T-helper 17 cell (primary cell): ENCODE data around the gene SLC22A6. TPM values are rescaled to one million over a fixed set of nuclear protein-coding genes. Genes with fewer than 3 reads are reported as not detected.

Experiments used
- ATAC-seq: fragments of 150-1000 bp; cut with Tn5 transposase; 2 replicates; pipeline ENCODE4 v1.10.0; 2021; ENCODE audit warnings: mild to moderate bottlenecking, moderate library complexity
- DNase-seq, 3 donors: peaks; one replicate each; pipeline versions ENCODE4 v3.0.0 to v3.0.0-alpha.2; 2020 to 2021
- H3K9me3 ChIP-seq: one replicate; pipeline ENCODE4 v1.7.0; 2013; ENCODE audit warnings: low read length, mild to moderate bottlenecking; ENCODE audit not compliant: control insufficient read depth, poor library complexity, severe bottlenecking
- H3K27ac Mint-ChIP-seq: one replicate; pipeline ENCODE4 v1.8.0; 2022; ENCODE audit warnings: mild to moderate bottlenecking, moderate library complexity, mixed read lengths
- H3K27me3 Mint-ChIP-seq: one replicate; pipeline ENCODE4 v1.8.0; 2022; ENCODE audit warnings: mixed read lengths
- H3K36me3 Mint-ChIP-seq: one replicate; pipeline ENCODE4 v1.8.0; 2022; ENCODE audit warnings: low read depth, mixed read lengths
- H3K4me1 Mint-ChIP-seq: one replicate; pipeline ENCODE4 v1.8.0; 2022; ENCODE audit warnings: mild to moderate bottlenecking, mixed read lengths
- H3K4me3 Mint-ChIP-seq: one replicate; pipeline ENCODE4 v1.8.0; 2022; ENCODE audit warnings: mild to moderate bottlenecking, moderate library complexity, mixed read lengths
- total RNA-seq, 4 donors: library from RNA in 2 of 4; stranded (reverse) in 2 of 4; gene quantifications; one replicate each; pipeline ENCODE4 v1.2.3 and lab custom pipeline; 2022 to 2026

The SLC22A6 gene
- total RNA-seq, 2 donors from 2014 or later: not detected

DNA sequence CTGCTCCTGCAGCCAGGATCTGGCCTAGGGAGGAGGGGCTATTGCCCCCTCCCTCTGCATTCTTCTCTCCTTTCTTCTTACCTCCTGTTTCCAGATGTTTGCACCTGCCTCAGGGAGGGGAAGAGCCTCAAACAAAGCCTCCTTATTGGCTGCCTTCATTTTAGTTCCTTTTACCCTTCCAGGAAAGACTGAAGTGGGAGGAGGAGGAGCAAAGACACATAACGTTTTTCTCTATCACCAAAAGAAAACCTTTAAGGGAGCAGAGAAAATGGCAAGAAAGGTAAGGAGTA, 50.3 kb downstream of the SLC22A6 start:
- H3K9me3 ChIP-seq: no peaks in the 10 kb centered on the region
- H3K36me3 Mint-ChIP-seq: peaks cover 4% of the 10 kb centered on the region
- no peak overlapping the region for H3K4me3 Mint-ChIP-seq
- no peak overlapping the region for H3K27ac Mint-ChIP-seq
- ATAC-seq (no peak), DNase-seq (no peak)
- peaks cover 31% of the 10 kb centered on the region for H3K27me3 Mint-ChIP-seq
- no peaks in the 10 kb centered on the region for H3K4me1 Mint-ChIP-seq

DNA sequence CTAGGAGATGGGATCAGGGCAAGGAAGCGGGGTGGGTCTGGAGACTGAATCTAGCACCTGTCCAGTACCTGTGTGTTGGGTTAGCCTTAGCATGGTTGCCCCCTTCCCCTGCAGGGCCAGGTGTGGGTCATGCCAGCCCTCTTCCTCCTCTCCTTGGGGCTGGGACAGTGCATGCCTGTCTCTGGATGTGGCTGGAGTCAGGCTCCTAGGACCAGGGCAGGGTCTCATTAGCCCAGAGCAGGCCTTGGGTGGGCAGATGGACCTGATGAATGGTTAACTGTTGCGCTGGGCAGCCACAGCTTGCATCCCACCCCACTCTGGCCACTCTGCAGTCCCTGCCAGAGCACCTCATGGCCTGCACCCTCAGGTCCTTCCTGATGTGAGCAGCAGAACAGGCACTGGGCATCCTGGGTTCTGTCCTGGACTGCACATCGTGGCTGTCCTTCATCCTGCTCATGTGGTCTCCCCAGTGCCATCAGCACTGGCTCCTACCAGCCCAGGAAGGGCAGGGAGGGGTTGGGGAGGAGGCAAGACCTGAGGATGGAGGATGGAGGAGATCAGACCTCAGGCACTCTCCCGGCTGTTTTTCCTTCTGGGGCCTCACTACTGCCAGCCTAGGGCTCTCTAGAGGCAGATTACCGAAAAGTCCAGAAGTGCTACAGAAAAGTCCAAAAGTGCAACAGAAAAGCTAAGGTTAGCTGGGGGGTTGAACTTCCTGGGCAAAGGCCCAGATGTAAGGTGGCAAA, 50.8 kb downstream of the SLC22A6 start:
- Mint-ChIP-seq H3K27ac (no peak overlapping the region), H3K27me3 (peaks cover 34% of the 10 kb centered on the region), H3K4me1 (no peaks in the 10 kb centered on the region), H3K36me3 (peaks cover 7% of the 10 kb centered on the region), H3K4me3 (no peak overlapping the region)
- no peaks in the 10 kb centered on the region for H3K9me3 ChIP-seq
- DNase-seq (no peak), ATAC-seq (no peak)

DNA sequence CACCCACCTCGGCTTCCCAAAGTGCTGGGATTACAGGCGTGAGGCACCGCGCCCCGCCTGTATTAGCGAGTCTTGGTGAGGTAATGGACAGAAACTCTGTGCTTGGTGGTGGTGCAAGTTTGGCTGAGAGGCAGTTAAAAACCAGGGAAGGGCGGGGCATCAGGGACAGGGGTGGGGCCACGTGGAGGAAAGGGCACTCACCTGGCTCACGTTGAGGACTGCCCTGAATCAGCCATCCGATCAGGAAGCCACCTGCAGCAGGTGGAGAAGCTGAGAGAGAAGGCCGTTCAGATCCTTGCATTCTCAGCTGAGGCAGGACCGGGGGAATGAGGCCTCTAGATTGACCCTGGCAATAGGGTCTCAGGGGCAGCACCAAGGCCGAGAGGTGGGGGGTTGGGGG, 51.5 kb downstream of the SLC22A6 start:
- Mint-ChIP-seq H3K36me3 (peaks cover 9% of the 10 kb centered on the region), H3K27me3 (peaks cover 38% of the 10 kb centered on the region), H3K4me3 (peak overlapping the region; percentile 31), H3K27ac (no peak overlapping the region), H3K4me1 (no peaks in the 10 kb centered on the region)
- DNase-seq: no peak
- no peaks in the 10 kb centered on the region for H3K9me3 ChIP-seq
- ATAC-seq: no peak

DNA sequence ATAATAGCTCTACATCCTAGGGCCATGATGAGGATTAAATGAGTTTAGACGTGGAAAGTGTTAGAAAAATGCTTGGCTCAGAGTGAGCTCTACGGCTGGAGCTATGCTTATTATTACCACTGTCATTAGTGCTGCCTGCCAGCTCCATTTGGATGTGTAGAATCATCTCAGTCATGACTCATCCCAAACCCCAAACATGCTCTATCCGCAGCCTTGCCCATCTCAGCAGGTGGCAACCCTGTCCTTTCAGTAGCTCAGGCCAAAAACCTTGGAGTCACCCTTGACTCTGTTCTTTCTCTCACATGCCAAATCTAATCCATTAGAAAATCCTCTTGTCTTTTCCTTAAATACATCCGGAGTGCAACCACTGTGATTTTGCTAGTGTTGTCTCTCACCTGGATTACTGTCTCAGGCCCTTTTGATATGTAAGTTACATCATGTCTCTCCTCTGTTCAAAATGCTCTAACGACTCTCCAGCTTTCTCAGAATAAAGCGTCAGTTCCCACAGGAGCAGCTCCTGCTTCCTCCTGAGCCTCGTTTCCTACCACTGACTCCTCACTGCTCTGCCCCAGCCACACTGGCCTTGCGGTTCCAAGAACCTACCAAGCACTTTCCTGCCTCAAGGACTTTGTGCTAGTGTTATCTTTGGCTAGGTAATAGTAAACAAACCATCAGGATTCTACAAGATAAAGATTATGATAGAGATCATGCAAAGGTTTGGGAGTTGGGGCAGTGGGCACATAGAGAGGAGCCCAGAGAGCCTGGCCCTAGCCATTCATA, 53.1 kb downstream of the SLC22A6 start:
- no peak for ATAC-seq
- Mint-ChIP-seq H3K27ac (no peak overlapping the region), H3K36me3 (peaks cover 12% of the 10 kb centered on the region), H3K27me3 (peaks cover 50% of the 10 kb centered on the region), H3K4me1 (no peaks in the 10 kb centered on the region), H3K4me3 (no peak overlapping the region)
- no peaks in the 10 kb centered on the region for H3K9me3 ChIP-seq
- DNase-seq: no peak

DNA sequence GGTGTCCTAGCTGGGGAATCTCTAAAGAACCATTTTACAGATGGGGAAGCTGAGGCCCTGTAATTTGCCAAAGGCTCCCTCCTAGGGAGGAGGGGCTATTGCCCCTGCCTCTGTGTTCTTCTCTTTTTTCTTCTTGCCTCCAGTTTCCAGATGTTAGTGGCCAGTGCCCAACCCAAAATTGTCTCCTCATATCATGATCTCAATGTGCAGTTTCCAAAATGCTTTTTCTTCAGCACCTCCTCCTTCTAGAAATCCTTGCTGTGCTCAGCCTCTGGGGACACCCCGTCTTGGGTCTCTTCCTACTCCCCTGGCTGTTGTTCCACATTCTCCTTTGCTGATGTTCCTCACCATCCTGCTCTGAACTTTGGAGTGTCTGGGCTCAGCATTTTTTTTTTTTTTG, 54.1 kb downstream of the SLC22A6 start:
- H3K36me3 Mint-ChIP-seq: peaks cover 12% of the 10 kb centered on the region
- ATAC-seq (no peak), DNase-seq (no peak)
- H3K4me1 Mint-ChIP-seq: peaks cover 6% of the 10 kb centered on the region
- peaks cover 60% of the 10 kb centered on the region for H3K27me3 Mint-ChIP-seq
- H3K4me3 Mint-ChIP-seq: no peak overlapping the region
- H3K27ac Mint-ChIP-seq: no peak overlapping the region
- no peaks in the 10 kb centered on the region for H3K9me3 ChIP-seq

DNA sequence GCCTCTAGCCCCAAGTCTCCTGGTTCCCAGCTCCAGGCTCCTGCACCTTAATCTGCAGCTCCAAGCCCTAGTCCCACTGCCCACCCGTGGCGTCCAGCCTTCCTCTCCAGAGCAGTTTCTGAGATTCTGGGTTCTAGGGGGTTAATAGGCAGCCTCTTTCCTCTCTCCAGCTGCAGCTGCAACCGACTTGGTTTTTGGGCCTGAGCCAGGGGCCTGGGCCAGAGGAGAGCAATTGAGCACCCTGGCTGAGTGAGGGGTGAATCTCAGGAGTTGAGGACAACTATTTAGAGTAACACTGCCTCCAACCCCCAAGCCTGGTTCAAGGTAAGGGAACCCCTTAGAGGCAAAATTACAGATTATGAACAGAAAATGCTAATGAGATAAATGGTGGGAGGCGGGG, 54.6 kb downstream of the SLC22A6 start:
- Mint-ChIP-seq H3K36me3 (peaks cover 12% of the 10 kb centered on the region), H3K27me3 (peaks cover 65% of the 10 kb centered on the region), H3K27ac (no peak overlapping the region), H3K4me1 (peaks cover 8% of the 10 kb centered on the region), H3K4me3 (no peak overlapping the region)
- DNase-seq: no peak
- ATAC-seq: no peak
- no peaks in the 10 kb centered on the region for H3K9me3 ChIP-seq

DNA sequence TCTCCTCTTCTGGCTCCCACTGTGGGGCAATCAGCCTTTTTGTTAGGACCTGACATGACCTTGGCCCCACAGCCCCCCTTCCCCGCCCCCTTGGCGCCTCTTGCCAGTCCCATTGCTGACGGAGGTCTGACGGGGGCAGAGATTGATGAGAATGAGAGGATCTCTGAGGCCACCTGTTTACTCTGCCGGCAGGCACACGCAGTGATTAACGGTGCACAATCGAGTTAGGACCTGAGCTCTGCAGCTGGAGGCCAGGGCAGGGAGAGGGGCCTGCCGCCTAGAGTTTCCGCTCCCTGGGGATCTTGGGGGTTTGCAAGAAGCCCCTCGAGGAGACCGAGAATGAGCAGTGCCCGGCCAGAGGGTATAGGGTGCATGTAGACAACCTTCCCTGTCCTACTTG, 56.8 kb downstream of the SLC22A6 start:
- Mint-ChIP-seq H3K27me3 (peaks cover 76% of the 10 kb centered on the region), H3K4me3 (peak overlapping the region; percentile 5), H3K36me3 (peaks cover 12% of the 10 kb centered on the region), H3K27ac (no peak overlapping the region), H3K4me1 (peaks cover 11% of the 10 kb centered on the region)
- DNase-seq: no peak
- ATAC-seq: no peak
- no peaks in the 10 kb centered on the region for H3K9me3 ChIP-seq

DNA sequence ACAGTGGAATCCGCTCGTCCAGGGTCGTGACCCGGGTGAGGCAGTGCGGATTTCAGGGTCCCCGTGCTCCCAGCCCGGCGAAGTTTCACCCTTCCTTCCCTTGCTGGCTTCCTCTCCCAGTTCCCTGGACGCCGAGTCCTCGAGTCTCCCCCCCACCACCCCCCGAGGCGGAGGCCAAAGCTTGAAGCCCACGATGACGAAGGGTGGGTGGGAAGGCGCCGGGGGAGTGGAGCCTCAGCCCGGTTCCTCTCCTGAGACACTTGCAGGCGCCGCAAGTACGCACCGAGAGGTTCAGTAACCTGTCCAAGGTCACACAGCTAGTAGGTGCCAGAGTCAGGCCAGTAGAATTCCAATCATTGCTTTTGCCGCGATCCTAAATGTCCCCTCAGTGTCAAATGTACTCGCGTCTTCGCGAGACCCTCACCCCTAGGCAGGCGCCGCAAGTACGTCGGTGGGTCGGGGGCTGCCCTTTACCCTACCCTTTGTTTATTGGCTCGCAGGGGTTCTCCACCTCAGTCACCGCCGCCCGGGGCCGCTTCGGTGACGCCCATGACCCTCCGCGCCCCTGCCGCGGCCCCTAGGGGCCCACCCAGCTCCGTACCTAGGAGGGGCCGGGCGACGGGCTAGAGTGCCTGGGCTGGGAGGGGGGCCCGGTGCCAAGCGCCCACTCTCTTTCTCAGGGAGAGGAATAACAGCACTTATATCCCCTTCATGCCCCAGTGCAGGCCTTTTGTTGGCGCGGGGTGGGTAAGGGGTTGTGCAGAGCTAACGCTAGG, 57.9 kb downstream of the SLC22A6 start:
- H3K9me3 ChIP-seq: no peaks in the 10 kb centered on the region
- peak overlapping the region; percentile 79 for H3K4me3 Mint-ChIP-seq
- DNase-seq: no peak
- H3K4me1 Mint-ChIP-seq: peaks cover 11% of the 10 kb centered on the region
- H3K27me3 Mint-ChIP-seq: peaks cover 83% of the 10 kb centered on the region
- H3K36me3 Mint-ChIP-seq: peaks cover 11% of the 10 kb centered on the region
- no peak for ATAC-seq
- no peak overlapping the region for H3K27ac Mint-ChIP-seq

Other genes with a start within 250 kb of the SLC22A6 start
- 1 to 10 TPM; 7.4 to 9.1 TPM for gene ZBTB3, start 230.8 kb downstream of the SLC22A6 start, total RNA-seq
- 10 to 100 TPM; 65.0 to 65.7 TPM for gene POLR2G, start 223.4 kb downstream of the SLC22A6 start, total RNA-seq
- 10 to 100 TPM; 14.1 to 15.8 TPM for gene TAF6L, start 213.6 kb downstream of the SLC22A6 start, total RNA-seq
- gene TMEM179B, start 197.6 kb downstream of the SLC22A6 start, total RNA-seq: 10 to 100 TPM; 20.5 to 27.7 TPM
- 1 to 10 TPM; 5.7 to 7.3 TPM for gene TMEM223, start 193.0 kb downstream of the SLC22A6 start, total RNA-seq
- 100 to 1,000 TPM; 271 to 305 TPM for gene NXF1, start 179.5 kb downstream of the SLC22A6 start, total RNA-seq
- gene STX5, start 152.9 kb downstream of the SLC22A6 start, total RNA-seq: 100 to 1,000 TPM; 103 to 119 TPM
- not detected for gene TEX54, start 152.1 kb downstream of the SLC22A6 start, total RNA-seq
- gene WDR74, start 145.4 kb downstream of the SLC22A6 start, total RNA-seq: 100 to 1,000 TPM; 146 to 163 TPM
- 100 to 1,000 TPM; 233 to 240 TPM for gene SLC3A2, start 104.1 kb downstream of the SLC22A6 start, total RNA-seq
- gene CHRM1, start 63.6 kb downstream of the SLC22A6 start, total RNA-seq: not detected
- gene SLC22A8, start 30.9 kb upstream of the SLC22A6 start, total RNA-seq: not detected
- gene SLC22A24, start 159.3 kb upstream of the SLC22A6 start, total RNA-seq: not detected